Endothelial cell of coronary artery (primary cell): ENCODE results near the gene PACC1. TPM values are rescaled to one million over a fixed set of nuclear protein-coding genes. Genes with fewer than 3 reads are reported as not detected.

Source experiments
- total RNA-seq: library from RNA; depleted of rRNA; stranded (reverse); fragments of >200 nt; gene quantifications from 2 replicates; pipeline ENCODE4 v1.2.3, GENCODE V29; 2014

PACC1 gene
- 13.0 and 15.1 TPM in 2 replicates for total RNA-seq

GRCh38 chr1:212414328-212415106, at the start of gene PACC1:
PACC1 (minus strand) TSS chr1:212414886; CDS start chr1:212414757, 129 bp downstream.

GRCh38 chr1:212432661-212433576, 18.2 kb upstream of the PACC1 start, which contains the start of gene NENF:
NENF (plus strand) TSS chr1:212432920; CDS start chr1:212432944, 24 bp downstream.

Other genes with a start within 250 kb of the PACC1 start
- 19.3 and 30.8 TPM in 2 replicates for gene PPP2R5A, start 129.5 kb downstream of the PACC1 start, total RNA-seq
- gene NENF, start 18.0 kb upstream of the PACC1 start, total RNA-seq: 12.8 and 23.1 TPM in 2 replicates
- gene ATF3, start 193.9 kb upstream of the PACC1 start, total RNA-seq: 0.72 and 2.0 TPM in 2 replicates